ENCODE results near the gene AKAIN1. TPM values are rescaled to one million over a fixed set of nuclear protein-coding genes. Genes with fewer than 3 reads are reported as not detected.

Gene AKAIN1
- total RNA-seq, 1 experiment from 2014 or later: not detected

DNA sequence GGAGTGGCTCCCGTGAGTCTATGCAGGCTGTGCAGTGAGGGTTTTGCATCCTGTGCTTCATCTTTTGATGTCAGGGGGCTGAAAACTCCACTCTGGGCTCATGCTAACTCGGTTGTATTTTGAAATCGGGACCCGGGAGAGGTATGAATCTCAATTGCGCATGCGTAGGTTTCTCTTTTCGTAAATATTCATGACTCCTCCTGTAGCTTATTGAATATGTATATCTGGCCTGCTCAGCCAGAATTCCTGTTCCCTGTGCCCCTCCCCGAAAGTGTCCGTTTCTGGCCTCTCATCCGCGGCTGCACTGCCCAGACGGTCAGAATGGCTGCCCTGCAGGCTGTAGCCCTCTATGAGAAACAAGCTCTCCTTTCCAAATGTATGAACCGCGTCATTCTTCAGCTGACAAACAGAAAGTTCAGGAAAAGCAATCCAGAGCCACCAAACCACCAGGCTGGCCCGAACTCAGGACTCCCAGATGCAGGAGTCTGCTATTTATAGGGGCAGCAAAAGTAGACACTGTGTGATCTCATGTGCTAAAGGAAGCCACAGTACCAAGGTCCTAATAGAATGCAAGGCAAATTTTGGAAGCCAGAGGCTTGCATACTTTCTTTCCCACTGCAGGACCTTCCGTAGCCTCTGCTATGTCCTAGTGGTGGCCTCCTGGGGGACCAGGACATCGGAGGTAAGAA, 41.7 kb downstream of the AKAIN1 start:
- H3K9me3 Mint-ChIP-seq (ENCODE audit: low read depth, unreplicated experiment): peaks cover 17% of the 10 kb centered on the region
- CTCF ChIA-PET: no interaction called here
- H3K4me3 Mint-ChIP-seq (ENCODE audit: low read depth, unreplicated experiment): no peak overlapping the region
- H3K27me3 Mint-ChIP-seq (ENCODE audit: unreplicated experiment): no peaks in the 10 kb centered on the region
- TF ChIP-seq, protein P1, sequence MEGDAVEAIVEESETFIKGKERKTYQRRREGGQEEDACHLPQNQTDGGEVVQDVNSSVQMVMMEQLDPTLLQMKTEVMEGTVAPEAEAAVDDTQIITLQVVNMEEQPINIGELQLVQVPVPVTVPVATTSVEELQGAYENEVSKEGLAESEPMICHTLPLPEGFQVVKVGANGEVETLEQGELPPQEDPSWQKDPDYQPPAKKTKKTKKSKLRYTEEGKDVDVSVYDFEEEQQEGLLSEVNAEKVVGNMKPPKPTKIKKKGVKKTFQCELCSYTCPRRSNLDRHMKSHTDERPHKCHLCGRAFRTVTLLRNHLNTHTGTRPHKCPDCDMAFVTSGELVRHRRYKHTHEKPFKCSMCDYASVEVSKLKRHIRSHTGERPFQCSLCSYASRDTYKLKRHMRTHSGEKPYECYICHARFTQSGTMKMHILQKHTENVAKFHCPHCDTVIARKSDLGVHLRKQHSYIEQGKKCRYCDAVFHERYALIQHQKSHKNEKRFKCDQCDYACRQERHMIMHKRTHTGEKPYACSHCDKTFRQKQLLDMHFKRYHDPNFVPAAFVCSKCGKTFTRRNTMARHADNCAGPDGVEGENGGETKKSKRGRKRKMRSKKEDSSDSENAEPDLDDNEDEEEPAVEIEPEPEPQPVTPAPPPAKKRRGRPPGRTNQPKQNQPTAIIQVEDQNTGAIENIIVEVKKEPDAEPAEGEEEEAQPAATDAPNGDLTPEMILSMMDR (IDR thresholded peaks at IDR 0.05; ENCODE audit: unreplicated experiment): no peak
- intact Hi-C loops (cut with micrococcal nuclease; ENCODE audit: unreplicated experiment): no loop called here
- no peak for DNase-seq
- H3K36me3 Mint-ChIP-seq (ENCODE audit: insufficient read depth, unreplicated experiment): no peaks in the 10 kb centered on the region
- H3K4me1 Mint-ChIP-seq (ENCODE audit: low read depth, unreplicated experiment): no peaks in the 10 kb centered on the region
- BruUV-seq (replicated peaks): no TSS peak
- H3K27ac Mint-ChIP-seq (ENCODE audit: unreplicated experiment): no peak overlapping the region

DNA sequence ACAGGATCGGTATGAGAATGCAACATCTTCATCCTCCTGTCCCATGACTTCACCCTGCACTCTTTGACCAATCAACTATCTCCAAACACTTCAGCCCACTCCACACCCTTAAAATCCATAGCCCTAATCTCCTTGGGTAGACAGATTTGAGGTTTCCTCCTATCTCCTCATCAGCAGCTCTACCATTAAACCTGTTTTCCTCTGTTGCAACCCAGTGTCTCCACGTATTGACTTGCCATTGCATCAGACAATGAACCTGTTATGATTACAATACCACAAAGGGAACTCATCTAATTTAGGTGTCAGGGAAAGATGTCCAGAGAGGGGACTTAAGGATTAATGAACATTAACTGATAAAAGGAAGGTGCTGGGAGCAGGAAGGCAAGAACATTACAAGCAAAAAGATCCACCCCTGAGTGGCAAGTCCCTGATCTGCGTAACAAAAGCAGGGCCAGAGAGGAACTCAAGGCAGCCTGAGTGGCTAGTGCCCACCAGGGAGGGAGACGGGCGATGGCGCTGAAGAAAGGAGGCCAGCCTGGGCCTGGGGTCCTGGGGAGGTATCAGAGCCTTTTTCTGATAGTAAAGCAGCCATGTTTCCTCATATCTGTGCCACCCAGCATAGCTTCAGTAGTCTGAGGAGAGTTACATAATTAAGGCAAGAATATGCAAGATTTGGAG, 44.6 kb downstream of the AKAIN1 start:
- CTCF ChIA-PET: no interaction called here
- Mint-ChIP-seq H3K27me3 (ENCODE audit: unreplicated experiment) (no peaks in the 10 kb centered on the region), H3K36me3 (ENCODE audit: insufficient read depth, unreplicated experiment) (no peaks in the 10 kb centered on the region), H3K4me1 (ENCODE audit: low read depth, unreplicated experiment) (no peaks in the 10 kb centered on the region), H3K9me3 (ENCODE audit: low read depth, unreplicated experiment) (peaks cover 15% of the 10 kb centered on the region), H3K27ac (ENCODE audit: unreplicated experiment) (no peak overlapping the region), H3K4me3 (ENCODE audit: low read depth, unreplicated experiment) (no peak overlapping the region)
- no peak for DNase-seq
- intact Hi-C loops (cut with micrococcal nuclease; ENCODE audit: unreplicated experiment): no loop called here
- no TSS peak for BruUV-seq (replicated peaks)
- TF ChIP-seq, protein P1 (IDR thresholded peaks at IDR 0.05; ENCODE audit: unreplicated experiment): no peak

DNA sequence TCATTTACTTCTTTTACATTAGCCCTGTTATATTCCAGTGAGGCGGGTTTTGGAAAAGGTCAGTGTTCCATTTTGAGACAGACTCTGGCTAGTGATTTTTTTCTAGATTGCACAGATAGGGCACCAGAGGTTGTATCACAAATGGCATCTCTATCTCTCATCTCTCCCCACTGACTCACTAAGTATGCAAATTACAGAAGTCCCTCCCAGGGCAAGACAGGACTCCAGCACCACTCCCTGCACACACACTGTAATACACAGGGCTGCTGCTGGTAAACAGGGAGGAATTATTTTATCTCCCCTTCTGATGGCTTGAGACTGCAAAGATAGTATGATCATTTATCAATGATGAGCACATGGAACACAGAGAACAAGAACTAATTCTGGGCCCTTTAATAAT, 46.2 kb downstream of the AKAIN1 start:
- Mint-ChIP-seq H3K4me1 (ENCODE audit: low read depth, unreplicated experiment) (no peaks in the 10 kb centered on the region), H3K27ac (ENCODE audit: unreplicated experiment) (no peak overlapping the region), H3K27me3 (ENCODE audit: unreplicated experiment) (no peaks in the 10 kb centered on the region), H3K4me3 (ENCODE audit: low read depth, unreplicated experiment) (no peak overlapping the region), H3K9me3 (ENCODE audit: low read depth, unreplicated experiment) (peaks cover 13% of the 10 kb centered on the region), H3K36me3 (ENCODE audit: insufficient read depth, unreplicated experiment) (no peaks in the 10 kb centered on the region)
- intact Hi-C loops (cut with micrococcal nuclease; ENCODE audit: unreplicated experiment): no loop called here
- TF ChIP-seq, protein P1 (IDR thresholded peaks at IDR 0.05; ENCODE audit: unreplicated experiment): no peak
- CTCF ChIA-PET: no interaction called here
- DNase-seq: no peak
- BruUV-seq (replicated peaks): no TSS peak

DNA sequence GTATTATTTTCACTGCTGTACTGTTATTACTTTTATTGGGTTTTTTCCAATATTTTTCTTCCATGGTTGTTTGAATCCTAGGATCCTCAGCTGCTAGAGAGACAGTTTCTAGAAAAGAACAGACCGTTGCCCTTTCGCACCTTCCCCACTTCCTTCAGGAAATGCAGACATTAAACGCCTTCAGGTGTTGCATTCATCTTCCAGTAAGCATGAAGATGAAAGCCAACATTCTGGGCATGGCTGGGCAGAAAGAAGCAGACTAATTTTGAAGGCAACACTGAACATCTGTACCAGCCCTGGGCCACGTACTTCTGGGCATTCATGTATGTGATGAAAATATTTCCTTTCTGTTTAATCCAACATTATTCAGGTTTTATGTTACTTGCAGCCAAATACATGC, 51.0 kb downstream of the AKAIN1 start:
- Mint-ChIP-seq H3K4me1 (ENCODE audit: low read depth, unreplicated experiment) (no peaks in the 10 kb centered on the region), H3K4me3 (ENCODE audit: low read depth, unreplicated experiment) (no peak overlapping the region), H3K36me3 (ENCODE audit: insufficient read depth, unreplicated experiment) (no peaks in the 10 kb centered on the region), H3K27ac (ENCODE audit: unreplicated experiment) (no peak overlapping the region), H3K27me3 (ENCODE audit: unreplicated experiment) (no peaks in the 10 kb centered on the region), H3K9me3 (ENCODE audit: low read depth, unreplicated experiment) (peaks cover 5% of the 10 kb centered on the region)
- intact Hi-C loops (cut with micrococcal nuclease; ENCODE audit: unreplicated experiment): no loop called here
- no peak for DNase-seq
- BruUV-seq (replicated peaks): no TSS peak
- TF ChIP-seq, protein P1 (IDR thresholded peaks at IDR 0.05; ENCODE audit: unreplicated experiment): no peak
- CTCF ChIA-PET: no interaction called here
